HS-5 (cell line): ENCODE measurements around the gene EEF1E1.

Experiments used
- DNase-seq: peaks from one replicate; pipeline ENCODE4 v3.0.0-alpha.2; 2012; ENCODE audit warnings: low read depth

EEF1E1 gene

DNA sequence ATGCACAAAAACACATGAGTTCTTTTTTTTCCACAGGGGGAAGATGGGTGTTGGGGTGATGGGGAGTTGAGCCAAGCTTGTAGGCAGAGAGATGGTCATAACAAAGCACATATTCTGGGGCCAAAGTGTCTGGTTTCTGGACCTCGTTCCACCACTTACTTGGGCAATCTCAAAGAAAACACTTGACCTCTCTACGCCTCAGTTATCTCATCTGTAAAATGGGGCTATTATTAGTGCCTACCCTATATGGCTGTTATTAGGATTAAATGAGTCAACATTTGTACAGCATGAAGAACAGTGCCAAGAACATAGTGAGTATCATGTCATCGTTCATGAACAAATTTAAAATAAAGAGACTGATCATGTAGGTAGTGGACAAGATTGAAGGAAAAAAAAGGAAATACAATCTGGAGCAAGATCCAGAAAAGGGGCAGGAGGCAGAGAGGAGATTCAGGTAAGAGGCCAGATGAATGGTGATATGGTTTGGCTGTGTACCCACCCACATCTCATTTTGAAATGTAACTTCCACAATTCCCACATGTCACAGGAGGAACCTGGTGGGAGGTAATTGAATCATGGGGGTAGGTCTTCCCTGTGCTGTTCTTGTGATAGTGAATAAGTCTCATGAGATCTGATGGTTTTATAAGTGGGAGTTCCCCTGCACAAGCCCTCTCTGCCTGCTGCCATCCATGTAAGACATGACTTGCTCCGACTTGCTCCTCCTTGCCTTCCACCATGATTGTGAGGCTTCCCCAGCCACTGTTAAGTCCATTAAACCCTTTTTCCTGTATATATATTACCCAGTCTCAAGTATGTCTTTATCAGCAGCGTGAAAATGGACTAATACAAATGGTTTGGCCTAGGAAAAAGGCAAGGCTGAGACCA is 14.2 kb downstream of the EEF1E1 start:
- no peak for DNase-seq

DNA sequence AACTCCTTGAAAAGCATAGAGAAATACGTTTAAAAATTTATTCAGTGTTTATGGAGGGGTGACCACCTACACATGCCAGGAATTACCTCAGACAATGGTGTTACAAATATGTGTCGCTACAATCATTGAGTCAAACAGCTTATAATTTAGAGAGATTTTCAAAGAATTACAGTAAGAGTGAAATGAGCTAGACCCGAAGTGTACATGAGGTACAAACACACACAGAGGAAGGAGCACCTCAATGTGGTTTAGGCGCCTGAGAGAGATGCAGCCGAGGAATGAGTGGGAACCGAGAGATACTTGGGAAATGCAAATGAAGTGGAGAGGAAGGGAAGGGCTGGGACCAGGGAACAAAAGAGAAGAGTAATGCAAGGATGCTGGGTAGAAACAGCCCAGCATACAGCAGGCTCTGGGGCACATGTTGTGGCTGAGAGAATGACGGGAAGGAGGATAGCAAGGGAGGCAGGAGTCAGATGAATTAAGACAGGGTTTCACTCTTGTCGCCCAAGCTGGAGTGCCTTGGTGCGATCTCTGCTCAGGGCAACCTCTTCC is 15.5 kb downstream of the EEF1E1 start:
- DNase-seq, result no peak

DNA sequence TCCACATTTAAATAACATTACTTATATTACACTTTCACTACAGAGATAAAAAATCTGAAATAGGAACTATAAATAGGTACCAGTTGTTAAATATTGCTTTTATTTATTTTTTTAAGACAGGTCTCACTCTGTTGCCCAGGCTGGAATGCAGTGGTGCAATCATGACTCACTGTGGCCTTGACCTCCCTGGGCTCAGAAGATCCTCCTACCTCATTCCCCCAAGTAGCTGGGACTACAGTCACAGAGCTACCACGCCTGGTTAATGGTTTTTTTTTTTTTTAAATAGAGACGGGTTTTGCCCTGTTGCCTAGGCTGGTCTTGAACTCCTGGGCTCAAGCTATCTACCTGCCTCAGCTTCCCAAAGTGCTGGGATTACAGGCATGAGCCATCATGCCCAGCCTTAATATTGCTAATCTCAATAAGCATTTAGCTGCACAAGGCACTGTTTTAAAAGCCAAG is 17.3 kb downstream of the EEF1E1 start:
- DNase-seq, result peak; percentile 83

DNA sequence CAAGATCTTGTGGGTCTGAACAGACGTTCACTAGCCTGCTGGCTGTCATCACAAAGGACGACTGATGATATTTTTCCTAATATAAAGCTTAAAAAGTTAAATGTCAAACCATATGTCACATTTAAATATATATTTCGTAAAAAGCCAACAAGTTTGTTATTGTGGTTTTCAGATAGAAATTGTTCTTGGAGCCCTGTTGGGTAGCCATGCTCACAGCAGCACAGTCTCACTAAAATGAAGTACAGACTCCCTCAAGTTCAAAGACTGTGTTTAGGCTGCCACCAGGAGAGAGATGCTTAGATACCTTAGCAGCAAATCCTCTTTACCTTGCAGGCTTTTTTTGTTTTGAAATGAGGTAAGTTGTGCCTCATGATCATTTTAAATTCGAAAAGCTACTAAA is 17.8 kb downstream of the EEF1E1 start:
- no peak for DNase-seq

DNA sequence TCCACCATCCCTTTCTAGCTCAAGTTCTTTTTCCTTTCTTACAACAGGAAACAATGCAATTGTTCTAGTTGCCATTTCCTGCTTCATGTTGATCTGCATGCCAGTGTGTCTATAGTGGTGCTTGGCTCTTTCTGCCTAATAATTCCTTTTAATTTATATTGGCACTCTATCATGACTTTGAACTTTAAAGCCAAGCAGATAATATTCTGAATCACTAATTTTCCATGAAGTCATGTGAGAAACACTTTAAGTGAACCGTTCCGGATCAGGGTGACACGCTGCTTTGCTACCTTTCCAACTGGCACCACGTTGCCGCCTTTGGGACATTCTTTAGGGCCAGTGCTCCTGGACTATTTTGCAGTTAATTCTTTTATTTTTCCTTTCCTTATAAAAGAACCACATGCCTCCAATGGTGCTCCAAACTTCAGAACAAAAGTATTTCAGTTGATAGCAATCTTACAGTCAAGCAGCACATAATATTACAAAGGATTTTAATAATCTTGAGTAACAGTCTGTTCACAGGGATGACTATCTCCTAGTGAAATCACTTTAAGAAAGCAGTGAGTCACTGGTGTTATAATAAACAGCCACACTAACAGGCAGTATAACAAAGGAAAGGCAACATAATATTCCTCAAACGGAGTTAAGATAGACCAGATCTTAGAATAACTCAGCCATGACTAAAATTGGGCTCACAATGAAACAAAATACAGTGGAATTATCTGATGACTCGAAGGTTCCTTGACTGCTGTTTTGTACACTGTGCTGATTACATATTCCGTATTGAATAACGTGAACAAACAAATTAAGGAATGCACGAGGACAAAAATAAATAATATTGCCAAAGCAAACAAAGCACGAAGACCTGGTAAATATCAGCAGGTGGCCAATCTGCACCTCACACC is 19.1 kb downstream of the EEF1E1 start:
- peak; percentile 79 for DNase-seq

DNA sequence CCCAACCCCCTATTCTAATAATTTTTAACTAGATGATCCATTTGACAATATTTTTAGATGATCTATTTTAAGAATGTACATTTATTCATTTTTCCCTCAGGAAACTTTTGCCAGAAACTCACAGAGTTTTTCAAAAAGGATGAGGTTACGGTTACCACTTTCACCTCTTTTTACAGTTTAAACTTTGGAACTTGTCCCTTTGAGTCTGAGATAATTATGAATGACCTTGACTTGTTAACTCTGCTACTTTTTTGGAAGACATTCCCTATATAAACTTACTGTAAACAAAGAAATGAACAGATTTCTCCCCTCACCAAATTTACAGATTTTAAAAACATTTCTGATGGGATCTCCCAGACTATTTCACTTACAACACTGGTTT is 19.8 kb downstream of the EEF1E1 start:
- no peak for DNase-seq

DNA sequence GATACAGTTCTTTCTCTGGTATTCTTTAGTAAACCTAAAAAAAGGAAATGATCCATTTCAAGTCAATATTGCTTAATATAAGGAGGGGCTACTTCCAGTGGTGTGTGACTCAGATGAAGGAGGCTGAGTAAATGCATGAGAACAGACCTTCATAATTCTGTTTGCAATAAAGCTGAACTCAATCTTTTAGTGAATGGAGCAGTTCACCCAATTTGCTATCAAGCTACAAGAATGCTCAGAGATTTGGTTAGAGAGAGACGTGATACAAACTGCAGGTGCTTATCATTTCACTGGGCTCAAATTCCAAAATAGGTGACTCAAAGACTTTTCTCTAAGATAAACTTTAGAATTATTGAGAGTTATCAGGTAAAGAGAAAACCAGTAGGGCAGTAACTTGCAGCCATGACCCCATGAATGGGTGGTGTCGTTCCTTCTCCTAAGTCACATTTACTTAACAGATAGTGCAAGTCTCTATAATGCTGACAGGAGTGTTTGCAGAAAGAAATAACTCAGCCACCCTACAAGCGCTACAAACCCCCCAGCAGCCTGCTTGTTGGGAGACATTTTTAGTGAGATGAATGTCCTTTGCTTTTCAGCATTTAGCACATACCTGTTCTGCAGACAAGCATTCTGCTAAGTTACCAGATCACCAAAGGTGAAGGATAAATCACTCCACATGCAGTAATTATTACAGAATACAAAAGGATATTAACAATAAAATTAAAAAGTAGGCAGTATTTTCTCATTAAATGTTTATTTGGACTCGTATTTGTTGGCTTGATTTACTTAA is 21.8 kb downstream of the EEF1E1 start:
- DNase-seq, result peak; percentile 61

DNA sequence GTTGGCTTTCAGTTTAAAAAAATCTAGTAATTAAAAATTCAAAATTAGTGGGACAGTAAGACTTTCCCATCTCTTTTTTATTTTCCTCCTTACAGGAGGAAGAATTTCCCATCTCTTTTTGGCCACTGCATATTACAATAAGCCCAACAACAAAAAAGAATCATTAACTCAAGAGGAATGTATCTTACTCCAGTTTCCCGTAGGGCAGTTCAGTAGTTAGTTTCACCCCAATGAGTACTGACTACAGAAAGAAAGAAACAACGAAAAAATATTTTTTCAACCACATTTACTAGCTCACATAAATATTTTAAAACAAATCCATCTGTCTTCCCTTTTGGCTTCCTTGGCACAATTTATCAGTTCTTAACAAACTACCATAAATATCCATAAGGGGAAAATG is 23.2 kb downstream of the EEF1E1 start:
- no peak for DNase-seq

- DNase-seq, result no peak
Observed at GRCh38 chr6:8077991-8078390, 24.4 kb downstream of the EEF1E1 start.

GRCh38 chr6:8075704-8076103 is 26.6 kb downstream of the EEF1E1 start:
- no peak for DNase-seq

GRCh38 chr6:8075185-8075584 is 27.2 kb downstream of the EEF1E1 start:
- no peak for DNase-seq

DNA sequence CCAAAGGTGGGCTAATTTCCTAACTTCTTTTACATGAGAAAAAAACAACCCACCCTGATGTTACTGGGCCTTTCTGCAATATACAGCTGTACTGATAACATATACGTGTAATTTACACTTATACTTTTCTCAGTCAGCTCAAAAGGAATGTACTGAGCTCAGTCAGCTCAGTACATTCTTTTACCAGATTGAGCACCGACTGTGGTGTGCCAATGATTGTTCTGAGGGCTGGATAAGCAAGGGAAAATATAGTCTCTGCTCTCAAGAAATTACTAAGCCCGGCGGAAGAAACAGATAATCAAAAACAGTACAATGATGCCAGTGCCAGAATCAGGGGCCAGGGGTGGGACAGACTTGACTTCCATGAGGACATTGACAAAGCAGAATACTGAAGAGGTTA is 28.1 kb downstream of the EEF1E1 start:
- DNase-seq, result no peak

DNA sequence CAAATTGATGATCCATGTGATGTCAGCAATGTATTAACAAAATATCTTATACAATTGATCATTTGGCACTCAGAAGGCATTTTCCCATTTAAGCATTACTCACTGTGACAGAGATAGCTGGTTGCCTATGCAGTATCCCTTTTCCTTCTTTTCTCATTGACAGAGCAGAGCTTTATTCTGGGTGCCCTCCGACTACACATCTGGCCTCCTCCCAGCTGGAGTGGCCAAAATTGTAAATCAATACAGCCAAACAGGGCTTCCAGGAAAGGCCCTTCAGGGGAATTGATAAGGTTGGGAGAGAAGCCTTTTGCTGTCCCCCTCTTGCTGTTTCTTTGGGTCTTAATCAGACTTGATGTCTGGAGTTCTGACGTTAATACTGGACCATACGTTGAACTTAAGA is 28.6 kb downstream of the EEF1E1 start:
- DNase-seq, result no peak

DNA sequence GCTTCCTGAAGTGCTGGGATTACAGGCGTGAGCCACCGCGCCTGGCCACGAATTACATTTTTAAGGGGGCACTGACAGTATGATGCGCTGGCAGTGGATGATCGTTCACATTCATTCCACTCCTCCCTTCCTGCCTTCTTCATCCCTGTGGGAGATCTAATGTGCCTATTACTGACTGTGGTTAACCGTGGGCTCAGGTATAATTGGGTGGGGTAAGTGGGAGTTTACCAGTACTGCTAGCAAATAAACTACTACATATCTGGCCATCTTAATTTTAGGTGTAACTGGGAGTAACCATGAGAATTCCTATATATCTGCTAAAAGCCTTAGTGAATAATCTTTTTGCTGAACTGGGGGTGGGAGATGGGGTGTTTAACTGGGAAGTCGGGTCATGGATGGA is 31.6 kb downstream of the EEF1E1 start:
- no peak for DNase-seq

GRCh38 chr6:8069631-8070284 is 32.6 kb downstream of the EEF1E1 start:
- no peak for DNase-seq

DNA sequence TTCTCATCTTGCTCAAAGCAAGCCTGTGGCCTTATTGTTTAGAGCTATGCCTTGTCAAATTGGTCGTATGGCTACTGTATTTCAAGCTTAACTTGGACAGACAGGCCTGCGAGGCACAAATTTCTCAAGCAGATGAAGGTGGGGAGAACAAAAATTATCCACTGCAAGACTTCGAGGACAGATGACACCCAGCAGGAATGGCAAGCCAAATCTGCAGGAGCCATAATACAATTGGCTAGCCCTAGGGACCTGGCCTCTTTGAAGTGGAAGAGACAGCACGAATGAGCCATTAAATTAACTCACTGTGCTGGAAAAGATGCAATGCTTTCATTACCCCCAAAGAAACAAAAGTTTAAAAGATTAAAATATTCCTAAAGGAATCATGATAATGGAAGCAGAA is 33.2 kb downstream of the EEF1E1 start:
- no peak for DNase-seq

DNA sequence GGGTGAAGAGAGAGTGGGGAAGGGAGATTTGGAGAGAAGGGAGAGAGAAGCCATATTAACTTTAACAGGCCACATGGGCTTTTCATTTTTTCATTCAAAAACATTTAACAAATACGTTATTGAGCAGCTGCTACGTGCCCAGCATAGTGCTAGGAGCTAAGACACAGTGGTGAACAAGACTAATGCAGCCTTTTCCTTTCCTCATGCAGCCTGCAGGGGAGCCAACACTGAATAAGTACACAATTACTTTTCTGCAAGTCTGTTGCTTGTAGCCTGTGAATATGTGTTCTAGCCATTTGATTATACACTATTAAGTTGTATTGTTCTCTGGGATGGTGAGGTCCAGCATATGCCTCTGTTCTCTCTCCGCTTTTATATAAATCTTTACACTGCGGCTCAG is 36.2 kb downstream of the EEF1E1 start:
- no peak for DNase-seq

GRCh38 chr6:8065519-8065911 is 36.8 kb downstream of the EEF1E1 start:
- no peak for DNase-seq

DNA sequence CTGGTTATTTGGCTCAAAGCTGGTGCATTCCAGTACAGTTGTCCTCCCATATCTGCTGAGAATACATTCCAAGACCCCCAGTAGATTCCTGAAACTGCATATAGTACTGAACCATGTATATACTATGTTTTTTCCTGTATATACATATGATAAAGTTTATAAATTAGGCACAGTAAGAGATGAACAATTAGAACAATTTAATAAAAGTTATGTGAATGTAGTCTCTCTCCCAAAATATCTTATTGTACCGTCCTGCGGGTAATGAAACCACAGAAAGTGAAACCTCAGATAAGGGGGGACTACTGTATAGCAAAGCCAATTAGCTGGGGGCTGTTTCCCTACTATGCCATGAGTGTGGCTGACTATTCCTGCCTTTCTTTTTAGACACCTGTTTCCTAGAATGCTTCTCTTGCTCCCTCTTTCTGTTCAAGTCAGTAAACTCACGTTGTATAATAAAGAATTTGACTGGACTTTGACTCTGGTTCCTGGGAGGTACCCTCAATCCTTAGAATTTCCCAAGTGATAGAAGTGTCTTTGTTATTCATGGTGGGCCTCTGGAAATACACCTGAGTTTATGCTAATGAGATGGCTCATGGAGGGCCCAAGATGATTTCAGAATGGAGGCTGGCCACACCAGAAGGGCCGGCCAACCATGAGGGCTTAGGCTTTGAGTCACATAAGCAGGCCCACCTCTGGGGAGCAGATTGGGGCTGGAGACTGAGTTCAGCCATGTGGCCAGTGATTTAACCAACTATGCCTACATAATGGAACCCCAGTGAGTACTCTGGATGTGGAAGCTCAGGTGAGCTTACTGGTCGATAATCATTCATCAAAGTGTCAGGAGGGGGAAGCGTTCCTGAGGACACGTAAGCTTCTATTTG is 37.5 kb downstream of the EEF1E1 start:
- no peak for DNase-seq
